Inflammatory macrophage treated with lipopolysaccharide for 1 hour (primary cell): ENCODE data around the gene RNMT.
"Not testable (repeated sequence)": the region's sequence is repeated elsewhere in the genome, so short reads cannot be mapped to it uniquely, and the experiment has no call there.

ENCODE experiments used
- DNase-seq, 2 donors: peaks; one replicate each; pipeline ENCODE4 v3.0.0-alpha.2; 2020 to 2022

Gene RNMT

GRCh38 chr18:13745696-13746095 lies 19.2 kb downstream of the RNMT start:
- DNase-seq, result no peak

GRCh38 chr18:13746633-13747032 lies 20.2 kb downstream of the RNMT start:
- no peak for DNase-seq

GRCh38 chr18:13751599-13751998 lies 25.1 kb downstream of the RNMT start:
- not testable (repeated sequence) for DNase-seq

GRCh38 chr18:13756261-13756660 lies 29.8 kb downstream of the RNMT start:
- DNase-seq, result no peak

GRCh38 chr18:13756671-13757070 lies 30.2 kb downstream of the RNMT start:
- no peak for DNase-seq

- no peak for DNase-seq
These were observed 32.1 kb downstream of the RNMT start for GRCh38 chr18:13758622-13759021.

- DNase-seq, result no peak
These were observed 33.6 kb downstream of the RNMT start for GRCh38 chr18:13760047-13760446.

- no peak for DNase-seq
These were observed 36.4 kb downstream of the RNMT start for GRCh38 chr18:13762690-13763439.

- DNase-seq, result no peak
These were observed 48.6 kb downstream of the RNMT start for GRCh38 chr18:13775058-13775457.

GRCh38 chr18:13791181-13791580 lies 64.7 kb downstream of the RNMT start:
- no peak for DNase-seq

GRCh38 chr18:13793819-13794218 lies 67.3 kb downstream of the RNMT start:
- DNase-seq, result no peak

- DNase-seq, result no peak
These were observed 70.0 kb downstream of the RNMT start for GRCh38 chr18:13796515-13796914.

GRCh38 chr18:13797157-13797611 lies 70.7 kb downstream of the RNMT start:
- no peak for DNase-seq

- no peak for DNase-seq
These were observed 72.9 kb downstream of the RNMT start for GRCh38 chr18:13799396-13799795.

- peak; percentile 42 to 82 for DNase-seq
These were observed 74.2 kb downstream of the RNMT start for GRCh38 chr18:13800505-13801259.

GRCh38 chr18:13801260-13801601 lies 74.8 kb downstream of the RNMT start:
- DNase-seq, result no peak

GRCh38 chr18:13804305-13804704 lies 77.8 kb downstream of the RNMT start:
- DNase-seq, result no peak

- no peak for DNase-seq
These were observed 82.0 kb downstream of the RNMT start for GRCh38 chr18:13808294-13809042.

- DNase-seq, result no peak
These were observed 82.6 kb downstream of the RNMT start for GRCh38 chr18:13809043-13809430.

- DNase-seq, result no peak
These were observed 83.2 kb downstream of the RNMT start for GRCh38 chr18:13809531-13810255.

- no peak for DNase-seq
These were observed 84.5 kb downstream of the RNMT start for GRCh38 chr18:13810950-13811485.

GRCh38 chr18:13811993-13812392 lies 85.5 kb downstream of the RNMT start:
- no peak for DNase-seq
